Fibroblast of lung (primary cell): Measurements from ENCODE around the gene PITX3.

Source experiments
- EZH2 ChIP-seq: IDR thresholded peaks from 2 replicates; pipeline ENCODE4 v1.5.1; 2012; ENCODE audit warnings: low read length, control low read depth, mild to moderate bottlenecking; ENCODE audit errors: missing control alignments
- TF ChIP-seq, protein P1 (sequence below), 2 donors: IDR thresholded peaks in 1 of 2; conservative IDR thresholded peaks in 1 of 2; 1 replicate in 1 of 2; 2 replicates in 1 of 2; pipeline ENCODE4 v1.5.1; 2011 to 2012; ENCODE audit warnings: low read length in 2 of 2, control low read depth in 1 of 2, inconsistent platforms in 1 of 2, low read depth in 1 of 2, mild to moderate bottlenecking in 1 of 2

GRCh38 chr10:102211615-102212299 lies 29.6 kb downstream of the PITX3 start:
- TF ChIP-seq EZH2, result no peak
- TF ChIP-seq, protein P1, sequence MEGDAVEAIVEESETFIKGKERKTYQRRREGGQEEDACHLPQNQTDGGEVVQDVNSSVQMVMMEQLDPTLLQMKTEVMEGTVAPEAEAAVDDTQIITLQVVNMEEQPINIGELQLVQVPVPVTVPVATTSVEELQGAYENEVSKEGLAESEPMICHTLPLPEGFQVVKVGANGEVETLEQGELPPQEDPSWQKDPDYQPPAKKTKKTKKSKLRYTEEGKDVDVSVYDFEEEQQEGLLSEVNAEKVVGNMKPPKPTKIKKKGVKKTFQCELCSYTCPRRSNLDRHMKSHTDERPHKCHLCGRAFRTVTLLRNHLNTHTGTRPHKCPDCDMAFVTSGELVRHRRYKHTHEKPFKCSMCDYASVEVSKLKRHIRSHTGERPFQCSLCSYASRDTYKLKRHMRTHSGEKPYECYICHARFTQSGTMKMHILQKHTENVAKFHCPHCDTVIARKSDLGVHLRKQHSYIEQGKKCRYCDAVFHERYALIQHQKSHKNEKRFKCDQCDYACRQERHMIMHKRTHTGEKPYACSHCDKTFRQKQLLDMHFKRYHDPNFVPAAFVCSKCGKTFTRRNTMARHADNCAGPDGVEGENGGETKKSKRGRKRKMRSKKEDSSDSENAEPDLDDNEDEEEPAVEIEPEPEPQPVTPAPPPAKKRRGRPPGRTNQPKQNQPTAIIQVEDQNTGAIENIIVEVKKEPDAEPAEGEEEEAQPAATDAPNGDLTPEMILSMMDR (conservative IDR thresholded peaks at IDR 0.05 in 1 of 2, IDR thresholded peaks at IDR 0.05 in 1 of 2; ENCODE audit: low read depth in 1 of 2, low read length in 2 of 2), result no peak
